Central memory CD8-positive, alpha-beta T cell (primary cell): Measurements from ENCODE around the gene DRC7.

Experiments used
- ATAC-seq: fragments of 150-1000 bp; cut with Tn5 transposase; replicated peaks from 2 replicates; pipeline ENCODE4 v1.10.0; 2022; ENCODE audit warnings: mild to moderate bottlenecking, moderate FRiP score, moderate number of reproducible peaks; ENCODE audit not compliant: poor library complexity, severe bottlenecking; ENCODE audit errors: extremely low read depth
- DNase-seq, 2 donors: peaks; one replicate each; pipeline ENCODE4 v3.0.0; 2021; ENCODE audit warnings: low spot score in 2 of 2
- H3K27ac Mint-ChIP-seq: one replicate; pipeline ENCODE4 v1.8.0; 2022; ENCODE audit warnings: low read depth, mild to moderate bottlenecking, moderate library complexity, mixed read lengths
- H3K27me3 Mint-ChIP-seq: one replicate; pipeline ENCODE4 v1.8.0; 2022; ENCODE audit warnings: mixed read lengths
- H3K36me3 Mint-ChIP-seq: one replicate; pipeline ENCODE4 v1.8.0; 2022; ENCODE audit warnings: mild to moderate bottlenecking, moderate library complexity, mixed read lengths; ENCODE audit not compliant: insufficient read depth
- H3K4me1 Mint-ChIP-seq: one replicate; pipeline ENCODE4 v1.8.0; 2022; ENCODE audit warnings: mixed read lengths
- H3K4me3 Mint-ChIP-seq: one replicate; pipeline ENCODE4 v1.8.0; 2022; ENCODE audit warnings: mild to moderate bottlenecking, moderate library complexity, mixed read lengths
- H3K9me3 Mint-ChIP-seq: one replicate; pipeline ENCODE4 v1.8.0; 2022; ENCODE audit warnings: mixed read lengths

Gene DRC7

DNA sequence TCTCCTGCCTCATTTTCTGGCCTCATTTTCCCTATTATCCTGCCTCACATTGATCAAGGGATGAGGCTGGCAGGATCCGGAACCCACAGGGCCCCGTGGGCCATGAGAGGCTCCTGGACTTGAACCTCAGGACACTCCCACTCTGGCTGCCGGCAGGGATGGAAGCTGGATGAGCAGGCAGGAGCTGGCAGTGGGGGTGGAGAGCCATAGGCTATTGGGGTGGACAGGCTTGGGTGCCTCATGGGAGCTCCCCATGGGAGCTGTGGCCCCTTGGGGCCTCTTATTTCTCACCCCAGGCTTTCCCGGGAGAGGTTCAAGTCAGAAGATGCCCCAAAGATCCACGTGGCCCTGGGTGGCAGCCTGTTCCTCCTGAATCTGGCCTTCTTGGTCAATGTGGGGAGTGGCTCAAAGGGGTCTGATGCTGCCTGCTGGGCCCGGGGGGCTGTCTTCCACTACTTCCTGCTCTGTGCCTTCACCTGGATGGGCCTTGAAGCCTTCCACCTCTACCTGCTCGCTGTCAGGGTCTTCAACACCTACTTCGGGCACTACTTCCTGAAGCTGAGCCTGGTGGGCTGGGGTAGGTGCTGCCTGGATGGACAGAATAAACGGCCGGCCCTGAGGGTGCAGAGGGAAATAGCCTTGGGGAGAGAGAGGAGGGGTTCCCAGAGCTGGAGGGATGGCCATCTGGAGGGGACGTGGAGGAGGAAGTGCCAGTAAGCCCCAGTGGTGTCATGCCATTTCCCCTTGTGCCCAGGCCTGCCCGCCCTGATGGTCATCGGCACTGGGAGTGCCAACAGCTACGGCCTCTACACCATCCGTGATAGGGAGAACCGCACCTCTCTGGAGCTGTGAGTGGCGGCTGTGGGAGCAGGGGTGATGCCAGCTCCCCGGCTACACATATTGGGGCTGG lies 10.7 kb upstream of the DRC7 start:
- H3K36me3 Mint-ChIP-seq, result no peaks in the 10 kb centered on the region
- no peak overlapping the region for H3K4me3 Mint-ChIP-seq
- H3K27ac Mint-ChIP-seq, result no peak overlapping the region
- no peaks in the 10 kb centered on the region for H3K4me1 Mint-ChIP-seq
- H3K9me3 Mint-ChIP-seq, result no peaks in the 10 kb centered on the region
- DNase-seq (no peak), ATAC-seq (no peak)
- no peaks in the 10 kb centered on the region for H3K27me3 Mint-ChIP-seq

DNA sequence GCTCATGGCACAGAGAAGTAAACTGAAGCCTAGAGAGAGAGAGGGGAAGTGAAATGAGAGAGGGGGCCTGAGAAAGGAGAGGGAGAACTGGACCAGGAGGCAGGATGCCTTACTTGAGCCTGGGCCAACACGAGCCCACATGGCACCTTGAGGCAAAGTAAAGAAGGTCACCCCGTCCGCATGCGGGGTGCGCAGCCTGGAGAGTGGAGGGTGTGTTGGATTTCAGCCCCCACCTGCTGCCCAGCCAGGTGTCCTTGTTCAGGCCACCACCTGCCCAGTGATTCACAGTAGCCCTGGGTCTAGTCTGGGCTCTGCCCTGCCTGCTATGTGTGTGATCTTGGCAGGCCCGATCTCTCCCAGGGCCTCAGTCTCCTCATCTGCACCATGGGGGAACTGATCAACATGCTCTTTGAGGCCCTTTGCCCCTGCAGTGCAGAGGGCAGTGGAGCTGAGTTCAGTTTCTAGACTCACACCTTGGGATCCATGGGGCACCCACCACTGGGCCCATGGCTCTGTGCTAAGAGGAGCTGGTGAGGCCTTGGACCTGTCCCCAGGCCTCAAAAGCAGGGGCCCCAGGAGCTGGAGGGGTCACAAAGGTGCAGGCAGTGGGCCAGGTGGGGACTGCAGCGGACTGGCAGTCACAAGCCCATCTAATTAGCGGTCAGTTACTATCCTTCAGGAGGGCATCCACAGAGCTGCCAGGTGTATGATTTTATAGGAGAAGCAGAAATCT lies 9.8 kb upstream of the DRC7 start:
- H3K9me3 Mint-ChIP-seq, result no peaks in the 10 kb centered on the region
- no peaks in the 10 kb centered on the region for H3K27me3 Mint-ChIP-seq
- ATAC-seq, result no peak
- H3K27ac Mint-ChIP-seq, result no peak overlapping the region
- DNase-seq, result no peak
- H3K4me1 Mint-ChIP-seq, result peaks cover 8% of the 10 kb centered on the region
- no peak overlapping the region for H3K4me3 Mint-ChIP-seq
- no peaks in the 10 kb centered on the region for H3K36me3 Mint-ChIP-seq

DNA sequence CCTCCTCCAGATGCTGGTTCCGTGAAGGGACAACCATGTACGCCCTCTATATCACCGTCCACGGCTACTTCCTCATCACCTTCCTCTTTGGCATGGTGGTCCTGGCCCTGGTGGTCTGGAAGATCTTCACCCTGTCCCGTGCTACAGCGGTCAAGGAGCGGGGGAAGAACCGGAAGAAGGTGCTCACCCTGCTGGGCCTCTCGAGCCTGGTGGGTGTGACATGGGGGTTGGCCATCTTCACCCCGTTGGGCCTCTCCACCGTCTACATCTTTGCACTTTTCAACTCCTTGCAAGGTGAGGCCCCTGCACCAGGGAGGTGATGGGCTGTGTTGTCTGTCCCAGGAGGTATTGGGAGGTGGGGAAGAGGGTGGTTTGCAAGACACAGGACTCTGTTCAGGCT lies 9.0 kb upstream of the DRC7 start:
- ATAC-seq (no peak), DNase-seq (no peak)
- no peak overlapping the region for H3K27ac Mint-ChIP-seq
- no peak overlapping the region for H3K4me3 Mint-ChIP-seq
- no peaks in the 10 kb centered on the region for H3K27me3 Mint-ChIP-seq
- H3K9me3 Mint-ChIP-seq, result no peaks in the 10 kb centered on the region
- H3K4me1 Mint-ChIP-seq, result peaks cover 9% of the 10 kb centered on the region
- peaks cover 2% of the 10 kb centered on the region for H3K36me3 Mint-ChIP-seq

DNA sequence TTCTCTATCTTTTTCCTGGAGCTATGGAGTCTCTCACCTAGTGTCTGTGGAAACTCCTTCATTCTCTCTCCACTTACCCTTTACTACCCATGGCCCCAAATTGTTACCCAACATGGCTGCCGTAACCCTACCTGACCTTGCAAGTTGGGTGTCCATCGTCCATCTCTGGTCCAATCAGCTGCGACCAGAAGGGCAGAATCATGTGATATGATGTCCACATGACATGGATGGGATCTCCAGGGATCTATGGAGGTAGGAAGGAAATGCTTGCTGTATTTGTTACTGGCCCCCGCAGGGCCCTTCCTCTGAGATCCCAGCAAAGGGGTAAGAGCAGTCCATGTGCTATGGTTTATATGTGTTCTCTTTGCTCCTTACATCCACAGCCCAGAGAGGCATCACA lies 8.0 kb upstream of the DRC7 start:
- H3K27ac Mint-ChIP-seq, result no peak overlapping the region
- ATAC-seq, result no peak

DNA sequence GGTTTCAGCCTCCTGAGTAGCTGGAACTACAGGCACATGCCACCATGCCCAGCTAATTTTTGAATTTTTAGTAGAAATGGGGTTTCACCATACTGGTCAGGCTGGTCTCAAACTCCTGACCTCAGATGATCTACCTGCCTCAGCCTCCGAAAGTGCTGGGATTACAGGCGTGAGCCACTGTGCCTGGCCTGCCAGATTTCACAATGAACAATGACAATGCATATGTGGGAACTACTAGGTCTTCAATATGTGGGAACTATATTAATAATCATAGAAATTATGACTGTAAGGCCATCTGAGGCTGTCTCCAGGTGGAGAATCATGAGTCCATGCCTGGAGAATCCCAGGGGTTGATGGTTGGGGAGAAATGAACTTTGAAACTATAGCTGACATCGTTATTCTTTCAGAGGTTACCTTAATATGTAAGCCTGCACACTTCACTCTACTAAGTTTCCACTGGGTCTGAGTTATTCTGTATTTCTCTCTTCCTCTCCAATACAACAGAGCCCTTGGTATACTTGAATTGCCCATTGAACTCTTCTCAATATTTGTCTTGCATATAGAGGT lies 7.2 kb upstream of the DRC7 start:
- Mint-ChIP-seq H3K4me1 (peaks cover 9% of the 10 kb centered on the region), H3K27ac (no peak overlapping the region), H3K27me3 (peaks cover 7% of the 10 kb centered on the region), H3K36me3 (peaks cover 2% of the 10 kb centered on the region), H3K4me3 (no peak overlapping the region), H3K9me3 (no peaks in the 10 kb centered on the region)
- DNase-seq (no peak), ATAC-seq (no peak)

More for the DNA sequence above, 8.0 kb upstream of the DRC7 start:
- Mint-ChIP-seq H3K9me3 (no peaks in the 10 kb centered on the region), H3K36me3 (peaks cover 2% of the 10 kb centered on the region), H3K4me3 (no peak overlapping the region), H3K4me1 (peaks cover 9% of the 10 kb centered on the region), H3K27me3 (no peaks in the 10 kb centered on the region)
- no peak for DNase-seq

DNA sequence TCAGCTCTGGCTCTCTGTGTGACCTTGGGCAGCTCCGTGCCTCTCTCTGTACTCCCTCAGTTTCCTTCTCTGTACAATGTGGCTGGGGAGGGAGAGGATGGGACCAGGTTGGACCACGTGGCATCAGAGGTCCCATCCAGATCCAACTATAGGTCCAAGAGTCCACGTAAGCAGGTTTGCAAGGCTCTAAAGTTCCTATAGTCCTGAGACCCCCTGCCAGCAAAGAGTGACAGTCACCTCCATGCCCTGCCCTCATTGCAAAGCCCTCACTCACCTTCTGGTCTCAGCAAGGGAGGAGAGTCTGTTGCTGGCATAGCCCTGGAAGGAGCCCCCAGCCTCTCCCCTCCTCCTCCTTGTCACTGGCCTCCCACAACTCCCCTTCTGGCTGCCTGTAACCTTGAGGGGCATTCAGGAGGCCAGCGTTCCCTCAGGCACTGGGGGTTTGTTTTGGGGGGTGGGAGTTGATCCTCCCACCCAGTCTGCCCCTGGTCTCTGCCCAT lies 6.1 kb upstream of the DRC7 start:
- Mint-ChIP-seq H3K4me1 (peaks cover 9% of the 10 kb centered on the region), H3K27ac (no peak overlapping the region), H3K36me3 (peaks cover 2% of the 10 kb centered on the region), H3K4me3 (no peak overlapping the region), H3K27me3 (peaks cover 14% of the 10 kb centered on the region), H3K9me3 (no peaks in the 10 kb centered on the region)
- DNase-seq, result no peak
- ATAC-seq, result no peak

DNA sequence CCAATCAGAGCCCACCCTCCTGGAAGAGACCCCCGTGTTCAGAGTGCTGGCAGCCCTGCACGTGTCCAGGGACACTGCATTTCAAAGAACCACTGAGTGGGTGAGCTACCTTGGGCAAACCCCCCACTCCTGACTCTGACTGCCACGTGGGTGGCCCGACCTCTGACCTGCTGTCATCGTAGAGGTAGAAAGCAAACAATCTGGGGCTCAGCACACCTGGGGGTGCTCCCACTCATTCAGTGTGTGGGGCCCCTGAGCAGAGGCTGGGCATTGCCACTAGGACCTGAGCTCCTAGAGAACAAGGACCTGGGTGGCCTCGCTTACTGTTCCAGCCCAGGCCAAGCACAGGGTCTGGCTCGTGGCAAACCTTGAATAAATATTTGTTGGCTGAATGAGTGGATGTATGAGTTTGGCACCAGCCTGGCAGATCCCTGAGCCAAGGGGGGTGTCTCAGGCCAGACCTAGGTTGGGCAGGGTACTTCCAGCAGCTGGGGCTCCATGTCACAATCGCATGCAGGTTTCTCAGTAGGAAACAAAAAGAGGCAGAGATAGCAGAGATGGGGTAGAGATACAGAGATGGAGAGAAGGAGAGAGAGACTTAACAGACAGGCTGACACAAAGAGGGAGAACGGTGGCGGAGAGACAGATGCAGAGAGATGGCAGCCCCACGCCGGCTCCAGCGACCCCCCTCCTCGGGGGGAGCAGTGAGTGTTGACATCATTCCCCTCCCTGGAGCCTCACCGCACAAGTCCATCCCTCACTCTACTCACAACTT lies 5.4 kb upstream of the DRC7 start:
- DNase-seq, result no peak
- H3K36me3 Mint-ChIP-seq, result peaks cover 2% of the 10 kb centered on the region
- H3K9me3 Mint-ChIP-seq, result no peaks in the 10 kb centered on the region
- no peak overlapping the region for H3K4me3 Mint-ChIP-seq
- peak overlapping the region; percentile 20 for H3K27ac Mint-ChIP-seq
- peaks cover 9% of the 10 kb centered on the region for H3K4me1 Mint-ChIP-seq
- no peak for ATAC-seq
- H3K27me3 Mint-ChIP-seq, result peaks cover 14% of the 10 kb centered on the region

DNA sequence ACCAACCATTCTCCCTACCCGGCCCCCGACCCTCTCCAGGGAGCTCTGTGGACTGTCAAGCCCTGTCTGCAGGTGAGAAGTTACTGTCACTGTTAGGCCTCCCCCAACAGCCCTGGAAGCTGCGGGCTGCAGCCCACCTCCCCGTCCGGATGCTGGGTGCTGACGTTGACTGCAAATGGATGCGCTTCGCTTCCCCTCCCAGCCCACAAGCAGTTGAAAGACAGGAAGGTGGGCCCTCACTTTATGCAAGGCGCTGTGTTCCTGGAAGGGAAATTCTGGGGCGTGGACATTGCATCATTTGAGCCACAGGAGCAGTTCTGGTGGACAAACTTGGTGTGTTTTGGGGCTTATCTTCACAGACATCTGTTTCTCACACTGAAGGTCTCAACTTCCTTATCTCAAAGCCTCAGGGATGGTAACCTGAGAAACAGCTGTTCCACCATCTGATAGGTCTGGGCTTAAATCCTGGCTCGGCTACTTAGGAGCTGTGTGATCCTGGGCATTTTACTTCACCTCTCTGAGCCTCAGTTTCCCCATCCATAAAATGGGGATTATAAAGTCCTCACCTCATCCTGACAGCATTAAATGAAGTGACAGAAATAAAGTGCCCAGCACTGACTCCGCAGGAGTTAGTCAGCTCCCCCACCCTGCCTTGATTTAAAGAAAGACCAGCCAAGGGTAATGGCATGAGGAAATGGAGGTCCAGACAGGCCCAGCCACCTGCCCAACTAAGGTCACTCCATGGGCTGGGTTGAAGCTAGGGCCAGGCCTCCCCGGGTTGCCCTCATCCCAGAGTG lies 4.6 kb upstream of the DRC7 start:
- Mint-ChIP-seq H3K9me3 (no peaks in the 10 kb centered on the region), H3K4me1 (peaks cover 14% of the 10 kb centered on the region), H3K27ac (peak overlapping the region; percentile 20), H3K36me3 (peaks cover 2% of the 10 kb centered on the region), H3K4me3 (no peak overlapping the region), H3K27me3 (peaks cover 14% of the 10 kb centered on the region)
- DNase-seq (peak; percentile 15 to 30), ATAC-seq (peak; percentile 68)

DNA sequence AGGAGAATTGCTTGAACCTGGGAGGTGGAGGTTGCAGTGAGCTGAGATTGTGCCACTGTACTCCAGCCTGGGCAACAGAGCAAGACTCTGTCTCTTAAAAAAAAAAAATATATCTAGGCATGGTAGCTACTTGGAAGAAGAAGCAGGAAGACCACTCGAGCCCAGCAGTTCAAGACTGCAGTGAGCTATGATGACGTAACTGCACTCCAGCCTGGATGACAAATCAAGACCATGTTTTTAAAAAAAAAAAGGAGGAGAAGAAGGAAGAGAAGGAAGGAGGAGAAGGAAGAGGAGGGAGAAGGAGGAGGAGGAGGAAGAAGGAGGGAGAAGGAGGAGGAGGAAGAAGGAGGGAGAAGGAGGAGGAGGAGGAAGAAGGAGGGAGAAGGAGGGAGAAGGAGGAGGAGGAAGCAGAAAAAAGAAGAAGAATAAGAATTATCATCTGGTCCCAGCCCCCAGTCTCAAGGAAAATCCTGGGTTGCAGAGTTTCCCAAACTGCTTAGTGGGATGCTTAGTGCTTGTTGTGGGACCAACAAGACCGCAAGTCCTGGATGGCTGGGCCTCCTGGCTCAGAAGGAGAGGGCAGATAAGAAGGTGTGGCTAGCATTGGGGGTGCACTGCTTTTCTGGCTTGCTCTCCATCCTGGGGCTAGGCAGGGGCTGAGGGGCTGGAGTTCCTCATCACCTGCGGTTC lies 3.7 kb upstream of the DRC7 start:
- Mint-ChIP-seq H3K27ac (no peak overlapping the region), H3K36me3 (peaks cover 2% of the 10 kb centered on the region), H3K4me1 (peaks cover 16% of the 10 kb centered on the region), H3K4me3 (no peak overlapping the region), H3K27me3 (peaks cover 14% of the 10 kb centered on the region), H3K9me3 (no peaks in the 10 kb centered on the region)
- no peak for ATAC-seq
- no peak for DNase-seq

DNA sequence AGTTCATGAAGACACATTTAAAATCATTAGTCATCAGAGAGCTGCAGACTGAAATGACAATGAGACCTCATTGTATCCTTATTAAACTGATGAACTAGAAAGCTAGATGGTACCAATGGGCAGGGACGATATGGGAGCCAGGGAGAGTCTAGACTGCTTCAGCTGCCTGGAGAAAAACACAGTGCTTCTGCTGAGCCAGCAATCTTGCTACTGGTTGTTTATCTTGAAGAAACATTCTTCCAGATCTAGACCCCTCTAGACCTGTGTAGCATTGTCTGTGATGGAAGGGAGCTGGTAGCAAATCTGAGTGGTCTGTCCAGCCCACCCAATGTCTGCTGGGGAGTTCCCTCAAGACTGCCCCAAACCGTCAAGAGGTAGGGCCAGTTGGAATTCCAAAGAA lies 2.0 kb upstream of the DRC7 start:
- peak overlapping the region; percentile 30 for H3K27ac Mint-ChIP-seq
- DNase-seq (no peak), ATAC-seq (no peak)
- peaks cover 14% of the 10 kb centered on the region for H3K27me3 Mint-ChIP-seq
- H3K4me3 Mint-ChIP-seq, result no peak overlapping the region
- peaks cover 2% of the 10 kb centered on the region for H3K36me3 Mint-ChIP-seq
- H3K4me1 Mint-ChIP-seq, result peaks cover 16% of the 10 kb centered on the region
- no peaks in the 10 kb centered on the region for H3K9me3 Mint-ChIP-seq

DNA sequence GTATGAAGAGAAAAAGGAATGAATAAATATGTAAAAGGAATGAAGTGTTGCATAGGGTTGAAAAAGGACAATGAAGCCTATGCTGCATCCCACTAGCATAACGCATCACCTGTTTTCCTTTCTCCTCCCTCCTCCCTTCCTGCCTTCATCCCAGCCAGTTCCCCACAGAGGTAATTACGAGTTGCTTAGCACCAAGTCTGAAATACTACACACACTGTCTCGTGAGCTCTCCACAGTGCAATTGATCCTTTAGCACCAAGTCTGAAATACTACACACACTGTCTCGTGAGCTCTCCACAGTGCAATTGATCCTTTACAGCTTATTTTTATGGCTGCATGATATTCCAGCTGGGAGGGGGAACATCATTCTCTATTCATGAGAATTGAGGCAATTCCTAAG lies 1.1 kb upstream of the DRC7 start:
- ATAC-seq (no peak), DNase-seq (no peak)
- Mint-ChIP-seq H3K4me3 (no peak overlapping the region), H3K27me3 (peaks cover 14% of the 10 kb centered on the region), H3K36me3 (peaks cover 2% of the 10 kb centered on the region), H3K27ac (no peak overlapping the region), H3K9me3 (no peaks in the 10 kb centered on the region), H3K4me1 (peaks cover 16% of the 10 kb centered on the region)
